ENCODE measurements around the gene NFIA.

Gene NFIA

GRCh38 chr1:61255358-61255703 is 173.0 kb downstream of the NFIA start:
- DNase-seq (ENCODE audit: extremely low read depth, low read depth), result no peak
- no peak for TF ChIP-seq CTCF (IDR thresholded peaks at IDR 0.05; ENCODE audit: low read depth, low read length)

GRCh38 chr1:61259379-61260148 is 177.2 kb downstream of the NFIA start:
- DNase-seq (ENCODE audit: extremely low read depth, low read depth), result no peak
- TF ChIP-seq CTCF (IDR thresholded peaks at IDR 0.05; ENCODE audit: low read depth, low read length), result no peak

GRCh38 chr1:61260171-61260570 is 177.8 kb downstream of the NFIA start:
- TF ChIP-seq CTCF (IDR thresholded peaks at IDR 0.05; ENCODE audit: low read depth, low read length), result no peak
- DNase-seq (ENCODE audit: extremely low read depth, low read depth), result no peak

DNA sequence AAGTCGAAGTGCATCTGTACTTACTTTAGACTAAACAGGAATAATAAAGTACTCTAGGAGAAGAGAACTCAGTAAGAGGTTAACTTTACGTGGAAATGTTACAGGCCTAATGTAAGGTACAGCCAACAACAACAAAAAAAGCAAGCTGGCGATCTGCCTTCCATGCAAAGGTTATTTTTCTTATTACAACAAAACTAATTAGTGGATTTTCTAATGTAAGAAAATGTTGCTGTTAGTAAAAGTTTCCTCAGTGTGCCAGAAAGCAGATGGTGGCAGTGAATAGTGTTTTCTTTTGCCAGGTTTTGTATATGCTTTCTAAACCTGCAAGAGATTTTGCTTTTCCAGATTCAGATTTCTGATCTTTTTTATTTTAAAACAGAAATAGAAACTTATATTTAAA is 179.2 kb downstream of the NFIA start:
- TF ChIP-seq CTCF (IDR thresholded peaks at IDR 0.05; ENCODE audit: low read depth, low read length), result no peak
- DNase-seq (ENCODE audit: extremely low read depth, low read depth), result no peak

- no peak for DNase-seq (ENCODE audit: extremely low read depth, low read depth)
- TF ChIP-seq CTCF (IDR thresholded peaks at IDR 0.05; ENCODE audit: low read depth, low read length), result no peak
Observed at GRCh38 chr1:61263905-61264824, 181.8 kb downstream of the NFIA start.

GRCh38 chr1:61264825-61265242 is 182.5 kb downstream of the NFIA start:
- no peak for TF ChIP-seq CTCF (IDR thresholded peaks at IDR 0.05; ENCODE audit: low read depth, low read length)
- DNase-seq (ENCODE audit: extremely low read depth, low read depth), result no peak

GRCh38 chr1:61265665-61266064 is 183.3 kb downstream of the NFIA start:
- TF ChIP-seq CTCF (IDR thresholded peaks at IDR 0.05; ENCODE audit: low read depth, low read length), result no peak
- no peak for DNase-seq (ENCODE audit: extremely low read depth, low read depth)

Data from AG09319 (cell line).